Activated CD4-positive, alpha-beta T cell treated with anti-CD3 and anti-CD28 coated beads, Interleukin-2, amount 10 ng/mL, durations not matched to agents 24 days and 14 days (primary cell): ENCODE measurements around the gene PTPN4. TPM values are rescaled to one million over a fixed set of nuclear protein-coding genes. Genes with fewer than 3 reads are reported as not detected.
"Not testable (repeated sequence)": the region's sequence is repeated elsewhere in the genome, so short reads cannot be mapped to it uniquely, and the experiment has no call there.

Experiments used
- DNase-seq: peaks from one replicate; pipeline ENCODE4 v3.0.0; 2022
- H3K27ac Mint-ChIP-seq: one replicate; pipeline ENCODE4 v1.8.0; 2022; ENCODE audit warnings: mild to moderate bottlenecking, mixed read lengths
- H3K27me3 Mint-ChIP-seq: one replicate; pipeline ENCODE4 v1.8.0; 2022; ENCODE audit warnings: mixed read lengths
- H3K36me3 Mint-ChIP-seq: one replicate; pipeline ENCODE4 v1.8.0; 2022; ENCODE audit warnings: low read depth, mild to moderate bottlenecking, mixed read lengths
- H3K4me1 Mint-ChIP-seq: one replicate; pipeline ENCODE4 v1.8.0; 2021; ENCODE audit warnings: mixed read lengths
- H3K4me3 Mint-ChIP-seq: one replicate; pipeline ENCODE4 v1.8.0; 2022; ENCODE audit warnings: mild to moderate bottlenecking, moderate library complexity, mixed read lengths
- H3K9me3 Mint-ChIP-seq: one replicate; pipeline ENCODE4 v1.8.0; 2021; ENCODE audit warnings: mixed read lengths
- intact Hi-C: fragments of 100-400 bp; cut with micrococcal nuclease; formaldehyde crosslinking; loops from one replicate; pipeline ENCODE4 v1.15.1; 2023
- total RNA-seq: library from RNA; stranded (reverse); gene quantifications from 2 replicates; pipeline ENCODE4 v1.2.3, GENCODE V29; 2022

Gene PTPN4
- total RNA-seq, 1 donor from 2014 or later: 21.9 TPM

GRCh38 chr2:119792907-119793312, 33.2 kb downstream of the PTPN4 start:
- Mint-ChIP-seq H3K36me3 (peaks cover 37% of the 10 kb centered on the region), H3K27ac (no peak overlapping the region), H3K9me3 (peaks cover 10% of the 10 kb centered on the region), H3K4me1 (no peaks in the 10 kb centered on the region), H3K4me3 (no peak overlapping the region), H3K27me3 (no peaks in the 10 kb centered on the region)
- no peak for DNase-seq
- intact Hi-C loops: no loop called here

GRCh38 chr2:119794237-119794636, 34.5 kb downstream of the PTPN4 start:
- H3K4me3 Mint-ChIP-seq: no peak overlapping the region
- intact Hi-C loops: no loop called here

GRCh38 chr2:119795309-119796303, 35.9 kb downstream of the PTPN4 start:
- H3K36me3 Mint-ChIP-seq: peaks cover 28% of the 10 kb centered on the region
- intact Hi-C loops: no loop called here

More at GRCh38 chr2:119794237-119794636, 34.5 kb downstream of the PTPN4 start:
- DNase-seq: no peak
- H3K27me3 Mint-ChIP-seq: no peaks in the 10 kb centered on the region
- peaks cover 8% of the 10 kb centered on the region for H3K9me3 Mint-ChIP-seq
- H3K27ac Mint-ChIP-seq: no peak overlapping the region
- H3K4me1 Mint-ChIP-seq: no peaks in the 10 kb centered on the region
- peaks cover 32% of the 10 kb centered on the region for H3K36me3 Mint-ChIP-seq

GRCh38 chr2:119800376-119800902, 40.7 kb downstream of the PTPN4 start:
- no peak for DNase-seq
- no peaks in the 10 kb centered on the region for H3K27me3 Mint-ChIP-seq
- H3K27ac Mint-ChIP-seq: no peak overlapping the region
- peaks cover 10% of the 10 kb centered on the region for H3K9me3 Mint-ChIP-seq
- peaks cover 11% of the 10 kb centered on the region for H3K36me3 Mint-ChIP-seq
- H3K4me3 Mint-ChIP-seq: no peak overlapping the region
- peaks cover 6% of the 10 kb centered on the region for H3K4me1 Mint-ChIP-seq
- intact Hi-C loops: no loop called here

More at GRCh38 chr2:119795309-119796303, 35.9 kb downstream of the PTPN4 start:
- DNase-seq: no peak
- no peak overlapping the region for H3K4me3 Mint-ChIP-seq
- peaks cover 6% of the 10 kb centered on the region for H3K9me3 Mint-ChIP-seq
- H3K27me3 Mint-ChIP-seq: no peaks in the 10 kb centered on the region
- H3K4me1 Mint-ChIP-seq: no peaks in the 10 kb centered on the region
- H3K27ac Mint-ChIP-seq: no peak overlapping the region

GRCh38 chr2:119801040-119801439, 41.3 kb downstream of the PTPN4 start:
- H3K4me1 Mint-ChIP-seq: peaks cover 6% of the 10 kb centered on the region
- no peak overlapping the region for H3K27ac Mint-ChIP-seq
- no peaks in the 10 kb centered on the region for H3K27me3 Mint-ChIP-seq
- H3K9me3 Mint-ChIP-seq: peaks cover 15% of the 10 kb centered on the region
- peaks cover 15% of the 10 kb centered on the region for H3K36me3 Mint-ChIP-seq
- H3K4me3 Mint-ChIP-seq: no peak overlapping the region
- intact Hi-C loops: no loop called here
- DNase-seq: no peak

GRCh38 chr2:119801989-119802388, 42.3 kb downstream of the PTPN4 start:
- H3K4me1 Mint-ChIP-seq, DNase-seq, intact Hi-C loops, H3K27ac Mint-ChIP-seq, H3K27me3 Mint-ChIP-seq, H3K4me3 Mint-ChIP-seq: not testable (repeated sequence)
- Mint-ChIP-seq H3K9me3 (peaks cover 15% of the 10 kb centered on the region), H3K36me3 (peaks cover 15% of the 10 kb centered on the region)

- H3K27ac Mint-ChIP-seq: no peak overlapping the region
- H3K4me3 Mint-ChIP-seq: no peak overlapping the region
- intact Hi-C loops: no loop called here
- DNase-seq: no peak
- H3K4me1 Mint-ChIP-seq: peaks cover 6% of the 10 kb centered on the region
- H3K36me3 Mint-ChIP-seq: peaks cover 15% of the 10 kb centered on the region
- peaks cover 15% of the 10 kb centered on the region for H3K9me3 Mint-ChIP-seq
- H3K27me3 Mint-ChIP-seq: no peaks in the 10 kb centered on the region
These were observed 43.4 kb downstream of the PTPN4 start for GRCh38 chr2:119803101-119803500.

GRCh38 chr2:119804409-119804808, 44.7 kb downstream of the PTPN4 start:
- H3K4me1 Mint-ChIP-seq, H3K27ac Mint-ChIP-seq, DNase-seq, H3K27me3 Mint-ChIP-seq, intact Hi-C loops, H3K4me3 Mint-ChIP-seq: not testable (repeated sequence)
- peaks cover 15% of the 10 kb centered on the region for H3K9me3 Mint-ChIP-seq
- peaks cover 15% of the 10 kb centered on the region for H3K36me3 Mint-ChIP-seq

GRCh38 chr2:119808516-119809147, 48.9 kb downstream of the PTPN4 start:
- no peaks in the 10 kb centered on the region for H3K27me3 Mint-ChIP-seq

GRCh38 chr2:119809339-119810048, 49.8 kb downstream of the PTPN4 start:
- H3K4me1 Mint-ChIP-seq: no peaks in the 10 kb centered on the region
- no peak overlapping the region for H3K27ac Mint-ChIP-seq
- DNase-seq: no peak
- H3K27me3 Mint-ChIP-seq: no peaks in the 10 kb centered on the region
- peaks cover 11% of the 10 kb centered on the region for H3K9me3 Mint-ChIP-seq
- H3K4me3 Mint-ChIP-seq: no peak overlapping the region
- H3K36me3 Mint-ChIP-seq: peaks cover 15% of the 10 kb centered on the region
- intact Hi-C loops: no loop called here

More at GRCh38 chr2:119808516-119809147, 48.9 kb downstream of the PTPN4 start:
- Mint-ChIP-seq H3K4me3 (no peak overlapping the region), H3K36me3 (peaks cover 22% of the 10 kb centered on the region), H3K9me3 (peaks cover 15% of the 10 kb centered on the region), H3K4me1 (no peaks in the 10 kb centered on the region), H3K27ac (no peak overlapping the region)
- intact Hi-C loops: no loop called here
- DNase-seq: no peak

- no peak for DNase-seq
- peaks cover 13% of the 10 kb centered on the region for H3K36me3 Mint-ChIP-seq
- H3K27ac Mint-ChIP-seq: no peak overlapping the region
- no peaks in the 10 kb centered on the region for H3K4me1 Mint-ChIP-seq
- H3K4me3 Mint-ChIP-seq: no peak overlapping the region
- intact Hi-C loops: no loop called here
- no peaks in the 10 kb centered on the region for H3K27me3 Mint-ChIP-seq
- peaks cover 6% of the 10 kb centered on the region for H3K9me3 Mint-ChIP-seq
These were observed 50.4 kb downstream of the PTPN4 start for GRCh38 chr2:119810049-119810630.

GRCh38 chr2:119814216-119814615, 54.5 kb downstream of the PTPN4 start:
- H3K36me3 Mint-ChIP-seq: peaks cover 24% of the 10 kb centered on the region
- intact Hi-C loops: no loop called here

GRCh38 chr2:119818792-119819191, 59.1 kb downstream of the PTPN4 start:
- peaks cover 12% of the 10 kb centered on the region for H3K4me1 Mint-ChIP-seq
- H3K27ac Mint-ChIP-seq: no peak overlapping the region
- intact Hi-C loops: no loop called here
- H3K36me3 Mint-ChIP-seq: peaks cover 20% of the 10 kb centered on the region
- H3K4me3 Mint-ChIP-seq: no peak overlapping the region
- no peaks in the 10 kb centered on the region for H3K27me3 Mint-ChIP-seq
- H3K9me3 Mint-ChIP-seq: peaks cover 10% of the 10 kb centered on the region
- no peak for DNase-seq

More at GRCh38 chr2:119814216-119814615, 54.5 kb downstream of the PTPN4 start:
- no peak for DNase-seq
- no peak overlapping the region for H3K27ac Mint-ChIP-seq
- H3K4me3 Mint-ChIP-seq: no peak overlapping the region
- H3K4me1 Mint-ChIP-seq: no peaks in the 10 kb centered on the region
- H3K27me3 Mint-ChIP-seq: no peaks in the 10 kb centered on the region
- peaks cover 10% of the 10 kb centered on the region for H3K9me3 Mint-ChIP-seq
